M059J (cell line): ENCODE measurements around the gene ADARB2. TPM values are rescaled to one million over a fixed set of nuclear protein-coding genes. Genes with fewer than 3 reads are reported as not detected.

Experiments
- DNase-seq: peaks from one replicate; pipeline ENCODE4 v3.0.0-alpha.2; 2012; ENCODE audit warnings: low read depth
- total RNA-seq: library from RNA; depleted of rRNA; stranded (reverse); fragments of >200 nt; shearing (Covaris generic); gene quantifications from 2 replicates; pipeline ENCODE4 v1.2.3, GENCODE V29; 2014

Gene ADARB2
- total RNA-seq, 1 experiment from 2014 or later, result not detected

DNA sequence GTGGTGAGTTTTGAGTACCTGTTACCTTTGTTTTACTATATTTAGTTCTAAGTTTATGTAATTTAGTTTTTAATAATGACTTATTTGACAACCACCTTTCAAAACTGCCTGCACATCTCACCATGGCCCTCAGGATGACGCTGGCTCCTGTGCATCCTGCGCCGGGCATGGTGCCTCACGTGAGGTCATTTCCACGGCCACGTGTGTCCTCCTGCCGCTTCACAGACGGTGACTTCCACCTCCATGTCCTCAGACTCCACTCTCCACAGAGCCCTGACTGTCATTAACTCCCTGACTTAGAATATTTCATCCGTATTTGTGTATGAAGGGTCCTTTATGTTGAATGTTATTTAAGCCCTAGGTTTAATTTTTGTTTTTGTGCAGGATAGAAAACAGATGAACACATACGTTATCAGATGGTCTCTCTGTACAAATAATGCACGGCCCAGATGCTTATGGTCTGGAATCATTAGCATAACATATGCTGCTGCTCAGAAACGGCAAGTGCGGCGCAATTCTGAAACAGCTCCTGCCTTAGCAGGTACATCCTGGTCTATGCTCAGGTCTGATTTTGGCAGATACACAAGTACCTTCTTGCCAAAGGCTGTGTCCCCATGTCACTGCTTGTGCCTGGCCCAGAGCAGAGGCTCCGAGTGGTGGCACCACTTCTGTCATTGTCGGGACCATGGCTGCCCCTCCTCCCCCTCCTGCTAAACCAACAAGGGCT, 525.3 kb downstream of the ADARB2 start:
- no peak for DNase-seq

DNA sequence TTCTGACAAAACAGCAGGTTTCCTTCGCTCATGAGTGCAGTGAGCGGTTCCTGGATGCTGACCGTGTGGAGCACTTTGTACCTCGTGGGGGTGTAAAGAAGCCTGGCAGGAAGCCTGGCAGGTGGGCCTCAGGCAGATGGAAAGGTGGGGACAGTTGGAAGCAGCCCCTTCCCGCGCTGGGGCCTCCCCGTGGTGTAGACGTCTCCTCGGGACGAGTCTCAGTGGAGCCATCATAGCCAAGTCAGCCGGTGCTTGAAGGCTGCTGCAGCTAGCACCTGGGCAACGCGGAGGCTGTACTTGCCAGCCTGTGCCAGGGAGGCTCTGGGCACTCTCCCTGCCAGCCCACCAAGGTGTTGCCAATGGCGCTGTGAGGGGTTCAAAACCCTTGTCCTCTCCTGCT, 526.7 kb downstream of the ADARB2 start:
- DNase-seq, result no peak

GRCh38 chr10:1209355-1209979, 527.9 kb downstream of the ADARB2 start:
- no peak for DNase-seq

- DNase-seq, result no peak
Measured at GRCh38 chr10:1208366-1209311, 528.7 kb downstream of the ADARB2 start.

DNA sequence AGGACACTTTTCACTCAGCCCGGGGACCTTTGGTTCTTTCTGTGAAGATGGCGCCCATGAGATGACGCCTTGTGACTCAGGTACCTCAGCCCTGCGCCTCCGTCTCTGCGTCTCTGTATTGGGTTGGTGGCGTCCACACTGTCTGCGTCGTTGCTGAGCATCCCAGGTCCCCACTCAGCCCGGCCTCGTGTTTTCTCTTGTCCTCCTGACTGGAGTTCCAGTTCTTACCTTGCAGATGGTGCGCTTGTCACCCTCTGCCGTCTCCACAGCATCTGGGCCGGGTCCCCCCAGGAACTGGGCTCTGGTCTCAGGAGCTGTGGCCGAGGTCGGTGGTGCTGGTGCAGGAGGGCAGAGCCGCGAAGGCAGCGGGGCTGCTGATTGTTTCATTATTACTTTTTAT, 530.7 kb downstream of the ADARB2 start:
- no peak for DNase-seq

DNA sequence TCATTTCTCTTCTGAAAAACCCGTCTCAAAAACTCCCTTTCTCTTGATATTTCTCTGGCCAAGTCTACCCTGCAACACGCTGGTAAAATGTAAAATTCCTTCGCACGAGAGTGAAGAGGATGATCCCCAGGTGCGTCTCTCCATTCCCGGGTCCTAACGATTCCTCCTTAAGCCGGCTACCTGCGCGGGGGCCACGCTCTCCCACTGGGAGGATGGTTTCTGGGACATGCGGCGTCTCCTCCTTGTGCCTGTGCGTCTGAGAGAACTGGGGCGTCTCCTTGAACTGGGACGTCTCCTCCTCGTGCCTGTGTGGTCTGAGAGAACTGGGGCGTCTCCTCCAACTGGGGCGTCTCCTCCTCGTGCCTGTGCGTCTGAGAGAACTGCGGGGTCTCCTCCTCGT, 531.2 kb downstream of the ADARB2 start:
- DNase-seq, result no peak

- no peak for DNase-seq
Measured at GRCh38 chr10:1205450-1206030, 531.8 kb downstream of the ADARB2 start.

- DNase-seq, result no peak
Measured at GRCh38 chr10:1204434-1205326, 532.6 kb downstream of the ADARB2 start.

DNA sequence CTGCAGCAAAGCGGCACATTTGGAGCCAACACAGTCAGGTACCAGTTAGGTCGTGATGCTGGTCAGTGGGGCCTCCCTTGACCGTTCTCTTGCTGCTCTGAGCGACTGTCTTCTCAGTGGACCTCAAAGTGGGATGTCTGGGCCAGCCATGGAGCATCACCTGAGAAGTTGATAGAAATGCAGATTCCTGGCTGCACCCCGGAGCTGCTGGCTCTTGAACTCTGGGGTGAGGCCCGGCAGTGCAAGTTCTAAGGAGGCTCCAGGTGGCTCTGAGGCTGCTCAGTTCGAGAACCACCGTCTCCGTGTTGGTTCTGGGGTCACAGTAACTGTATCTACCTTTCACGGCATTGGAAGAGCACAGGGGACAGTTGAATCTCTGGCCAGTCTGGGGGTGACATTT, 533.6 kb downstream of the ADARB2 start:
- no peak for DNase-seq

- no peak for DNase-seq
Measured at GRCh38 chr10:1203216-1203615, 534.1 kb downstream of the ADARB2 start.

DNA sequence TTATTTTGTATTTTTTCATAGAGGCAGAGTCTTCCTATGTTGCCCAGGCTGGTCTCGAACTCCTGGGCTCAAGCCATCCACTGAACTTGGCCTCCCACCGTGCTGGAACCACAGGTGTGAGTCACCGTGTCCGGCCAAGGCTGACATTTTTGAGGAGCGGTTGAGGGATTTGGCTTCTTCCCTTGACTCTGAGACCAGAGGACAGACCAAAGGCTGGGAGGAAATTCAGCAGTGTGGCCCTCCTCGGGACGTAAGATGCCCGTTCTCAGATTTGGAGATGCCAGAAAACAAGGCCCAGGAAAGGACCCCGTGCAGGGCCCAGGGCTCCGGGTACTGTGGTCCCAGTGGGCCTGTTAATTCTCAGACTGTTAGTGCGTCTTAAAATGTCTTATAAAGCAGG, 535.0 kb downstream of the ADARB2 start:
- peak; percentile 11 for DNase-seq

- no peak for DNase-seq
Measured at GRCh38 chr10:1200866-1201807, 536.2 kb downstream of the ADARB2 start.

- DNase-seq, result no peak
Measured at GRCh38 chr10:1199897-1200721, 537.2 kb downstream of the ADARB2 start.

DNA sequence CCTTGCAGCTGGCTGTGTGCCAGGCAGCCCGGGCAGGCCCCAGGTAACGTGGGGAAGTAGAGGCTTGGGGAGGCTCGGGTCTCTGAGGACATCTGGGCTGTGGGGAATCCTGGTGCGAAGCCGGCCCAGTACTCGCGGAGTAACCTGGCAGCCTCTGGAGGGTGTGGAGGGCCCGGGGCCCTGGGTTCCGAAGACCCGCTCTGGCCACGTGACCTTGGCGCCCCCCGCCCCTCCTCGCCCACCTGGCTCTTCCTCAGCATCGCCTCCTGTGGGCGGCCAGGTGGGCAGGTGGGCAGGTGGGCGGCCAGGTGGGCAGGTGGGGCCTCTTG, 538.0 kb downstream of the ADARB2 start:
- DNase-seq, result no peak

GRCh38 chr10:1198453-1199344, 538.6 kb downstream of the ADARB2 start:
- no peak for DNase-seq

- DNase-seq, result no peak
Measured at GRCh38 chr10:1197384-1197783, 539.9 kb downstream of the ADARB2 start.

- no peak for DNase-seq
Measured at GRCh38 chr10:1196656-1197055, 540.7 kb downstream of the ADARB2 start.

- DNase-seq, result no peak
Measured at GRCh38 chr10:1195828-1196227, 541.5 kb downstream of the ADARB2 start.
